CD14-positive monocyte (primary cell): ENCODE measurements around the gene TNIP2. TPM values are rescaled to one million over a fixed set of nuclear protein-coding genes. Genes with fewer than 3 reads are reported as not detected.
"Not testable (repeated sequence)": the region's sequence is repeated elsewhere in the genome, so short reads cannot be mapped to it uniquely, and the experiment has no call there.

Experiments
- DNase-seq, 3 donors: peaks; one replicate each; pipeline ENCODE4 v3.0.0-alpha.2; 2011 to 2022
- H2AFZ ChIP-seq: 2 replicates; pipeline ENCODE4 v1.6.0; 2012; ENCODE audit warnings: mild to moderate bottlenecking, low read depth, low read length, inconsistent platforms; ENCODE audit not compliant: insufficient read depth, poor library complexity, severe bottlenecking
- H3K27ac ChIP-seq, 2 donors: 1 replicate in 1 of 2; 2 replicates in 1 of 2; pipeline ENCODE4 v1.5.1; 2012 to 2013; ENCODE audit warnings: low read length in 2 of 2, control low read depth in 1 of 2, inconsistent platforms in 1 of 2, low read depth in 1 of 2, mild to moderate bottlenecking in 1 of 2
- H3K27me3 ChIP-seq, 2 donors: one replicate each; pipeline versions ENCODE4 v1.6.0 to v1.6.1; 2011 to 2013; ENCODE audit warnings: low read length in 2 of 2; ENCODE audit not compliant: control insufficient read depth in 2 of 2, insufficient read depth in 2 of 2
- H3K36me3 ChIP-seq, 2 donors: replicated peaks in 1 of 2; 1 replicate in 1 of 2; 2 replicates in 1 of 2; pipeline versions ENCODE4 v1.5.1 to v1.6.1; 2012 to 2013; ENCODE audit warnings: low read length in 2 of 2, control low read depth in 1 of 2, inconsistent platforms in 1 of 2, mild to moderate bottlenecking in 1 of 2; ENCODE audit not compliant: insufficient read depth in 2 of 2, control insufficient read depth in 1 of 2
- H3K4me1 ChIP-seq, 2 donors: 1 replicate in 1 of 2; 2 replicates in 1 of 2; pipeline versions ENCODE4 v1.5.1 to v1.6.1; 2012 to 2013; ENCODE audit warnings: low read length in 2 of 2, control low read depth in 1 of 2, inconsistent platforms in 1 of 2, mild to moderate bottlenecking in 1 of 2, moderate library complexity in 1 of 2; ENCODE audit not compliant: insufficient read depth in 2 of 2, control insufficient read depth in 1 of 2
- H3K4me2 ChIP-seq: replicated peaks from 2 replicates; pipeline ENCODE3; 2012; ENCODE audit warnings: low read length, moderate library complexity, mild to moderate bottlenecking; ENCODE audit not compliant: poor library complexity, severe bottlenecking; ENCODE audit errors: extremely low read depth
- H3K4me3 ChIP-seq, 3 experiments: fragments of 200-600 bp in 1 of 3; sonication (generic) in 1 of 3; replicated peaks in 1 of 3; 1 replicate in 2 of 3; 2 replicates in 1 of 3; pipeline ENCODE4 v1.5.1; 2011 to 2013; ENCODE audit warnings: low read length in 3 of 3, mild to moderate bottlenecking in 3 of 3, control low read depth in 2 of 3, low read depth in 2 of 3, inconsistent platforms in 1 of 3, moderate library complexity in 1 of 3
- H3K79me2 ChIP-seq: 2 replicates; pipeline ENCODE4 v1.6.0; 2012; ENCODE audit warnings: mild to moderate bottlenecking, control low read depth, inconsistent platforms, low read length, moderate library complexity; ENCODE audit not compliant: insufficient read depth
- H3K9ac ChIP-seq: 2 replicates; pipeline ENCODE4 v1.6.0; 2017; ENCODE audit warnings: low read length, mild to moderate bottlenecking; ENCODE audit not compliant: insufficient read depth, poor library complexity, severe bottlenecking
- H3K9me3 ChIP-seq, 2 donors: replicated peaks in 1 of 2; 1 replicate in 1 of 2; 2 replicates in 1 of 2; pipeline versions ENCODE4 v1.5.1 to v1.6.1; 2012 to 2013; ENCODE audit warnings: low read length in 2 of 2, control low read depth in 1 of 2; ENCODE audit not compliant: control insufficient read depth in 1 of 2, insufficient read depth in 1 of 2
- H4K20me1 ChIP-seq: 2 replicates; pipeline ENCODE4 v1.6.0; 2012; ENCODE audit warnings: mild to moderate bottlenecking, low read length, control low read depth, moderate library complexity; ENCODE audit not compliant: insufficient read depth
- H3K27ac Mint-ChIP-seq, 7 donors: one replicate each; pipeline ENCODE4 v1.8.0; 2020; ENCODE audit warnings: mild to moderate bottlenecking in 7 of 7, mixed read lengths in 7 of 7, moderate library complexity in 6 of 7, inconsistent platforms in 2 of 7
- H3K27me3 Mint-ChIP-seq, 3 donors: one replicate each; pipeline ENCODE4 v1.8.0; 2021 to 2022; ENCODE audit warnings: low read depth in 3 of 3, mild to moderate bottlenecking in 3 of 3, mixed read lengths in 3 of 3, moderate library complexity in 3 of 3, inconsistent platforms in 1 of 3
- H3K36me3 Mint-ChIP-seq, 2 donors: one replicate each; pipeline ENCODE4 v1.8.0; 2020; ENCODE audit warnings: mixed read lengths in 2 of 2, inconsistent platforms in 1 of 2, mild to moderate bottlenecking in 1 of 2
- H3K4me1 Mint-ChIP-seq: one replicate; pipeline ENCODE4 v1.8.0; 2020; ENCODE audit warnings: mild to moderate bottlenecking, mixed read lengths
- H3K4me3 Mint-ChIP-seq, 2 donors: one replicate each; pipeline ENCODE4 v1.8.0; 2020; ENCODE audit warnings: mild to moderate bottlenecking in 2 of 2, mixed read lengths in 2 of 2, moderate library complexity in 1 of 2
- H3K9me3 Mint-ChIP-seq, 7 donors: one replicate each; pipeline ENCODE4 v1.8.0; 2020 to 2022; ENCODE audit warnings: mixed read lengths in 7 of 7, mild to moderate bottlenecking in 6 of 7, moderate library complexity in 6 of 7, inconsistent platforms in 2 of 7
- WGBS: methylation state at CpG from one replicate; pipeline ENCODE4 v1.1.5; 2013; ENCODE audit warnings: missing lambda C conversion rate; ENCODE audit not compliant: insufficient coverage; 5-methylcytosine and 5-hydroxymethylcytosine counted together
- intact Hi-C, 2 donors: fragments of 100-400 bp; cut with micrococcal nuclease; formaldehyde crosslinking; loops; one replicate each; pipeline versions ENCODE4 v1.15.0 to v1.15.1; 2023
- polyA plus RNA-seq, 3 donors: library from polyadenylated mRNA; depleted of rRNA in 1 of 3; unstranded in 2 of 3; stranded (reverse) in 1 of 3; fragments of 300-500 nt in 2 of 3; fragments of >200 nt in 1 of 3; fragmentation: Illumina TruSeq in 2 of 3; gene quantifications; 1 replicate in 2 of 3; 2 replicates in 1 of 3; pipeline ENCODE4 v1.2.3, GENCODE V29; 2012 to 2021
- TF ChIP-seq, protein P1 (sequence below): fragments of 200-600 bp; IDR thresholded peaks from one replicate; pipeline ENCODE4 v1.8.0; 2022; ENCODE audit warnings: antibody characterized with exemption, mild to moderate bottlenecking

The TNIP2 gene
- polyA plus RNA-seq, 3 donors: 27.6 to 75.7 (median 28.2) TPM

DNA sequence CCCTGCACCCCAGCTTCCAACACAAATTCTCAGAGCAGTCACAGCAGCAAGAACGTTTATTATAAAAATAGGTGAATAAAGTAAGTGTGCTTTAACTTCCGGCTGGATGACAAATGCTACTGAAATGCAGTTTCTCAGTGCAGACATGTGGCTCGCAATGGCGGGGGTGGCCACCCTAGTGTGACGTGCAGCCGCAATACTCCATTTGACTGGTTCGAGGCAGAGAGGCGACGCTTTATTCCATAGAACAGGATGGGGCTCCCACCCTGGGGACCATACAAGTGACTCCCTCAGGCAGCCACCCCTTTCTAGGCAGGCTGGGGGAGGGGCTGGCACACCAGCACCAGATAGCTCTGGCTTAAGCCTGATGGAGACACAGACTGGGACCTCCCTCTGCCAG is 14.5 kb downstream of the TNIP2 start:
- H3K4me3 Mint-ChIP-seq: no peak overlapping the region
- H3K36me3 ChIP-seq: peaks cover 56 to 59% of the 10 kb centered on the region in 2 donors

DNA sequence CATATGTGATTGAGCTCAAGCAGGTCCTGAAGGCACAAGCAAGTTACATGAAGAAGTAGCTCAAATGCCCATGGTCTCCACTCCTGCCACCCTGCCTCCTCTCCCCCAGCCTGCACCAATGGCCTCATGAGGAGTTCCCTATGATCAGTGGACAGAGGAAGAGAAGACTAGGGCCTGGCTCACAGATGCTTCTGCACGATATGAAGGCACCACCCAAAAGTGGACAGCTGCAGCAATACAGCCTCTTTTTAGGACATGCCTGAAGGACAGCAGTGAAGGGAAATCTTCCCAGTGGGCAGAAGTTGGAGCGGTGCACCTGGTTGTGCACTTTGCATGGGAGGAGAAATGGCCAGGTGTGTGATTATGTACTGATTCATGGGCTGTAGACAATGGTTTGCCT is 17.8 kb downstream of the TNIP2 start:
- H3K4me3 ChIP-seq, H2AFZ ChIP-seq, intact Hi-C loops, H3K4me3 Mint-ChIP-seq, DNase-seq, H3K9me3 ChIP-seq, H3K9ac ChIP-seq, H3K4me2 ChIP-seq, H3K27ac ChIP-seq, H3K27me3 Mint-ChIP-seq, H3K27me3 ChIP-seq, H3K79me2 ChIP-seq, H3K27ac Mint-ChIP-seq: not testable (repeated sequence)
- peaks cover 2 to 16% (median 9%) of the 10 kb centered on the region in 7 donors for H3K9me3 Mint-ChIP-seq
- WGBS: 100% methylated on average over 2 of the region's 2 CpGs
- H3K4me1 Mint-ChIP-seq: peaks cover 20% of the 10 kb centered on the region
- H4K20me1 ChIP-seq: peaks cover 26% of the 10 kb centered on the region
- H3K36me3 ChIP-seq: peaks cover 26 to 27% of the 10 kb centered on the region in 2 donors
- peaks cover 0 to 15% of the 10 kb centered on the region in 2 donors for H3K4me1 ChIP-seq
- H3K36me3 Mint-ChIP-seq: peaks cover 26 to 38% of the 10 kb centered on the region in 2 donors

More for the DNA sequence above, 14.5 kb downstream of the TNIP2 start:
- TF ChIP-seq, protein P1, sequence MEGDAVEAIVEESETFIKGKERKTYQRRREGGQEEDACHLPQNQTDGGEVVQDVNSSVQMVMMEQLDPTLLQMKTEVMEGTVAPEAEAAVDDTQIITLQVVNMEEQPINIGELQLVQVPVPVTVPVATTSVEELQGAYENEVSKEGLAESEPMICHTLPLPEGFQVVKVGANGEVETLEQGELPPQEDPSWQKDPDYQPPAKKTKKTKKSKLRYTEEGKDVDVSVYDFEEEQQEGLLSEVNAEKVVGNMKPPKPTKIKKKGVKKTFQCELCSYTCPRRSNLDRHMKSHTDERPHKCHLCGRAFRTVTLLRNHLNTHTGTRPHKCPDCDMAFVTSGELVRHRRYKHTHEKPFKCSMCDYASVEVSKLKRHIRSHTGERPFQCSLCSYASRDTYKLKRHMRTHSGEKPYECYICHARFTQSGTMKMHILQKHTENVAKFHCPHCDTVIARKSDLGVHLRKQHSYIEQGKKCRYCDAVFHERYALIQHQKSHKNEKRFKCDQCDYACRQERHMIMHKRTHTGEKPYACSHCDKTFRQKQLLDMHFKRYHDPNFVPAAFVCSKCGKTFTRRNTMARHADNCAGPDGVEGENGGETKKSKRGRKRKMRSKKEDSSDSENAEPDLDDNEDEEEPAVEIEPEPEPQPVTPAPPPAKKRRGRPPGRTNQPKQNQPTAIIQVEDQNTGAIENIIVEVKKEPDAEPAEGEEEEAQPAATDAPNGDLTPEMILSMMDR: no peak
- DNase-seq: no peak
- Histone ChIP-seq H4K20me1 (peaks cover 40% of the 10 kb centered on the region), H3K4me1 (peaks cover 6 to 9% of the 10 kb centered on the region in 2 donors), H3K4me2 (no peak overlapping the region), H2AFZ (no peak overlapping the region), H3K27me3 (no peaks in the 10 kb centered on the region), H3K27ac (no peak overlapping the region), H3K4me3 (no peak overlapping the region), H3K9me3 (no peaks in the 10 kb centered on the region), H3K9ac (no peak overlapping the region), H3K79me2 (no peaks in the 10 kb centered on the region)
- peaks cover 57 to 58% of the 10 kb centered on the region in 2 donors for H3K36me3 Mint-ChIP-seq
- whole genome bisulfite sequencing: 90% methylated on average over 7 of the region's 9 CpGs
- H3K27me3 Mint-ChIP-seq: peaks cover 0 to 2% (median 0%) of the 10 kb centered on the region in 3 donors
- H3K9me3 Mint-ChIP-seq: peaks cover 0 to 3% (median 0%) of the 10 kb centered on the region in 7 donors
- H3K4me1 Mint-ChIP-seq: peaks cover 10% of the 10 kb centered on the region
- H3K27ac Mint-ChIP-seq: no peak overlapping the region
- intact Hi-C loops: no loop called here
